ENCODE results near the gene TMPRSS6.
A peak's percentile ranks its signal among the peaks of the same experiment; 100 is the strongest.
"Not testable (repeated sequence)": the region's sequence is repeated elsewhere in the genome, so short reads cannot be mapped to it uniquely, and the experiment has no call there.

TMPRSS6 gene

GRCh38 chr22:37088750-37089408 lies 20.6 kb downstream of the TMPRSS6 start:
- no peak for DNase-seq (ENCODE audit: low read depth)

- DNase-seq (ENCODE audit: low read depth), result no peak
Observed at GRCh38 chr22:37088108-37088605, 21.4 kb downstream of the TMPRSS6 start.

GRCh38 chr22:37086184-37086583 lies 23.3 kb downstream of the TMPRSS6 start:
- DNase-seq (ENCODE audit: low read depth), result no peak

GRCh38 chr22:37084385-37084784 lies 25.1 kb downstream of the TMPRSS6 start:
- no peak for DNase-seq (ENCODE audit: low read depth)

GRCh38 chr22:37083914-37084313 lies 25.6 kb downstream of the TMPRSS6 start:
- DNase-seq (ENCODE audit: low read depth), result no peak

- DNase-seq (ENCODE audit: low read depth), result no peak
Observed at GRCh38 chr22:37082251-37082873, 27.2 kb downstream of the TMPRSS6 start.

GRCh38 chr22:37080838-37081237 lies 28.7 kb downstream of the TMPRSS6 start:
- no peak for DNase-seq (ENCODE audit: low read depth)

- no peak for DNase-seq (ENCODE audit: low read depth)
Observed at GRCh38 chr22:37080438-37080837, 29.1 kb downstream of the TMPRSS6 start.

- DNase-seq (ENCODE audit: low read depth), result peak; percentile 58
Observed at GRCh38 chr22:37079668-37080171, 29.8 kb downstream of the TMPRSS6 start.

GRCh38 chr22:37079158-37079557 lies 30.4 kb downstream of the TMPRSS6 start:
- DNase-seq (ENCODE audit: low read depth), result no peak

- DNase-seq (ENCODE audit: low read depth), result peak; percentile 84
Observed at GRCh38 chr22:37077802-37078448, 31.6 kb downstream of the TMPRSS6 start.

- DNase-seq (ENCODE audit: low read depth), result no peak
Observed at GRCh38 chr22:37075822-37076433, 33.6 kb downstream of the TMPRSS6 start.

GRCh38 chr22:37075046-37075445 lies 34.5 kb downstream of the TMPRSS6 start:
- DNase-seq (ENCODE audit: low read depth), result no peak

- DNase-seq (ENCODE audit: low read depth), result no peak
Observed at GRCh38 chr22:37074537-37074936, 35.0 kb downstream of the TMPRSS6 start.

- DNase-seq (ENCODE audit: low read depth), result no peak
Observed at GRCh38 chr22:37072673-37073072, 36.8 kb downstream of the TMPRSS6 start.

GRCh38 chr22:37071850-37072592 lies 37.5 kb downstream of the TMPRSS6 start:
- not testable (repeated sequence) for DNase-seq (ENCODE audit: low read depth)

GRCh38 chr22:37070744-37071143 lies 38.8 kb downstream of the TMPRSS6 start:
- DNase-seq (ENCODE audit: low read depth), result no peak

- DNase-seq (ENCODE audit: low read depth), result no peak
Observed at GRCh38 chr22:37070334-37070733, 39.2 kb downstream of the TMPRSS6 start.

- DNase-seq (ENCODE audit: low read depth), result no peak
Observed at GRCh38 chr22:37069719-37070118, 39.8 kb downstream of the TMPRSS6 start.

- DNase-seq (ENCODE audit: low read depth), result no peak
Observed at GRCh38 chr22:37069319-37069718, 40.2 kb downstream of the TMPRSS6 start.

GRCh38 chr22:37068859-37069258 lies 40.7 kb downstream of the TMPRSS6 start:
- DNase-seq (ENCODE audit: low read depth), result no peak

GRCh38 chr22:37067428-37067827 lies 42.1 kb downstream of the TMPRSS6 start:
- no peak for DNase-seq (ENCODE audit: low read depth)

All from activated gamma-delta T cell treated with anti-CD3 and anti-CD28 coated beads, Interleukin-2, amount 50 U/mL, for 16 hours (primary cell).